Esophagus muscularis mucosa (tissue), 4 donors: Measurements from ENCODE around the gene PTPRN2. TPM values are rescaled to one million over a fixed set of nuclear protein-coding genes. Genes with fewer than 3 reads are reported as not detected.

Experiments used
- DNase-seq: peaks from one replicate; pipeline ENCODE4 v3.0.0-alpha.2; 2017; ENCODE audit errors: extremely low spot score
- H3K27ac ChIP-seq, 4 donors: fragments of 200-600 bp; sonication (generic); replicated peaks in 1 of 4; 1 replicate in 3 of 4; 2 replicates in 1 of 4; pipeline ENCODE4 v1.5.1; 2016 to 2019; ENCODE audit warnings: mild to moderate bottlenecking in 1 of 4
- H3K27me3 ChIP-seq, 4 donors: fragments of 200-600 bp; sonication (generic); one replicate each; pipeline versions ENCODE4 v1.5.1 to v1.6.0; 2016 to 2019
- H3K36me3 ChIP-seq, 4 donors: fragments of 200-600 bp; sonication (generic); one replicate each; pipeline ENCODE4 v1.5.1; 2016 to 2019
- H3K4me1 ChIP-seq, 4 donors: fragments of 200-600 bp; sonication (generic); one replicate each; pipeline ENCODE4 v1.5.1; 2016 to 2019
- H3K4me3 ChIP-seq, 4 donors: fragments of 200-600 bp; sonication (generic); 1 replicate in 2 of 4; 2 replicates in 2 of 4; pipeline ENCODE4 v1.5.1; 2016 to 2019; ENCODE audit warnings: mild to moderate bottlenecking in 4 of 4, moderate library complexity in 1 of 4
- H3K9me3 ChIP-seq, 4 donors: fragments of 200-600 bp; sonication (generic); 1 replicate in 3 of 4; 2 replicates in 1 of 4; pipeline ENCODE4 v1.5.1; 2016 to 2019
- EP300 ChIP-seq: sonication (generic); formaldehyde crosslinking; IDR thresholded peaks from one replicate; pipeline ENCODE4 v1.6.1; 2017; ENCODE audit warnings: antibody characterized with exemption
- POLR2A ChIP-seq: fragments of 450-650 bp; IDR thresholded peaks from one replicate; pipeline ENCODE4 v1.6.1; 2017; ENCODE audit warnings: antibody characterized with exemption, moderate library complexity, mild to moderate bottlenecking, low read depth
- POLR2AphosphoS5 ChIP-seq, 2 donors: sonication (generic); formaldehyde crosslinking; IDR thresholded peaks; one replicate each; pipeline ENCODE4 v1.6.1; 2017; ENCODE audit warnings: antibody characterized with exemption in 2 of 2
- WGBS: methylation state at CpG from one replicate; pipeline ENCODE4 v1.1.5; 2018; 5-methylcytosine and 5-hydroxymethylcytosine counted together
- intact Hi-C: fragments of 100-400 bp; cut with DNase I; formaldehyde crosslinking; loops from one replicate; pipeline ENCODE4 v1.15.1; 2023
- total RNA-seq, 4 donors: library from RNA; depleted of rRNA; stranded (reverse); fragments of >200 nt; gene quantifications; one replicate each; pipeline versions ENCODE4 v1.1.0 to v1.2.1, GENCODE V29; 2016
- TF ChIP-seq, protein P1 (sequence below), 3 experiments: fragments of 200-600 bp in 2 of 3; fragments of 450-650 bp in 1 of 3; sonication (generic) in 2 of 3; IDR thresholded peaks; one replicate each; pipeline ENCODE4 v1.5.1; 2017 to 2019; ENCODE audit warnings: antibody characterized with exemption in 3 of 3, mild to moderate bottlenecking in 2 of 3, moderate library complexity in 1 of 3

The PTPRN2 gene
- total RNA-seq, 4 donors from 2014 or later: 2.1 to 3.1 (median 3.1) TPM

DNA sequence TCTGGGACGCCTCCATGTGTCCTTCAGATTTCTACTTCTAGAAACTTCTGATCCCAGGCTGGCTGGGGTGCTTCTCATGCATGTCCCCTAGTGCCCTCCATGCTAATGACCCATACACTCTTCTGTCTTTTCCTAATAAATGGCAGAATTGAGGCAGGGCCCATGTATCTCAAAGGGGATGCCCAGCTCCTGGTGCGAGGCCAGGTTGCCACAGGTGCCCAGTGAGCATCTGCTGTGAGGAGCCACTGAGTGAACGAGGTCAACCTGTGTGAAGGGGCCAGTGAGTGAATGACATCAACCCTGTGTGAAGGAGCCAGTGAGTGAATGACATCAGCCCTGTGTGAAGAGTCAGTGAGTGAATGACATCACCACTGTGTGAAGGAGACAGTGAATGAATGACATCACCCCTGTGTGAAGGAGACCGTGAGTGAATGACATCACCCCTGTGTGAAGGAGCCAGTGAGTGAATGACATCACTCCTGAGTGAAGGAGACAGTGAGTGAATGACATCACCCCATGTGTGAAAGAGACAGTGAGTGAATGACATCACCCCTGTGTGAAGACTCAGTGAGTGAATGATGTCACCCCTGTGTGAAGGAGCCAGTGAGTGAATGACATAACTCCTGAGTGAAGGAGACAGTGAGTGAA lies 478.9 kb downstream of the PTPRN2 start:
- TF ChIP-seq POLR2AphosphoS5 (IDR thresholded peaks at IDR 0.05): no peak
- TF ChIP-seq, protein P1, sequence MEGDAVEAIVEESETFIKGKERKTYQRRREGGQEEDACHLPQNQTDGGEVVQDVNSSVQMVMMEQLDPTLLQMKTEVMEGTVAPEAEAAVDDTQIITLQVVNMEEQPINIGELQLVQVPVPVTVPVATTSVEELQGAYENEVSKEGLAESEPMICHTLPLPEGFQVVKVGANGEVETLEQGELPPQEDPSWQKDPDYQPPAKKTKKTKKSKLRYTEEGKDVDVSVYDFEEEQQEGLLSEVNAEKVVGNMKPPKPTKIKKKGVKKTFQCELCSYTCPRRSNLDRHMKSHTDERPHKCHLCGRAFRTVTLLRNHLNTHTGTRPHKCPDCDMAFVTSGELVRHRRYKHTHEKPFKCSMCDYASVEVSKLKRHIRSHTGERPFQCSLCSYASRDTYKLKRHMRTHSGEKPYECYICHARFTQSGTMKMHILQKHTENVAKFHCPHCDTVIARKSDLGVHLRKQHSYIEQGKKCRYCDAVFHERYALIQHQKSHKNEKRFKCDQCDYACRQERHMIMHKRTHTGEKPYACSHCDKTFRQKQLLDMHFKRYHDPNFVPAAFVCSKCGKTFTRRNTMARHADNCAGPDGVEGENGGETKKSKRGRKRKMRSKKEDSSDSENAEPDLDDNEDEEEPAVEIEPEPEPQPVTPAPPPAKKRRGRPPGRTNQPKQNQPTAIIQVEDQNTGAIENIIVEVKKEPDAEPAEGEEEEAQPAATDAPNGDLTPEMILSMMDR (IDR thresholded peaks at IDR 0.05): no peak
- Histone ChIP-seq H3K4me3 (no peak overlapping the region), H3K27me3 (peaks cover 0 to 12% (median 0%) of the 10 kb centered on the region in 4 donors), H3K27ac (no peak overlapping the region), H3K4me1 (no peaks in the 10 kb centered on the region), H3K36me3 (no peaks in the 10 kb centered on the region), H3K9me3 (no peaks in the 10 kb centered on the region)
- 71% methylated on average over 4 of the region's 4 CpGs for WGBS
- intact Hi-C loops: no loop called here
- DNase-seq: no peak

DNA sequence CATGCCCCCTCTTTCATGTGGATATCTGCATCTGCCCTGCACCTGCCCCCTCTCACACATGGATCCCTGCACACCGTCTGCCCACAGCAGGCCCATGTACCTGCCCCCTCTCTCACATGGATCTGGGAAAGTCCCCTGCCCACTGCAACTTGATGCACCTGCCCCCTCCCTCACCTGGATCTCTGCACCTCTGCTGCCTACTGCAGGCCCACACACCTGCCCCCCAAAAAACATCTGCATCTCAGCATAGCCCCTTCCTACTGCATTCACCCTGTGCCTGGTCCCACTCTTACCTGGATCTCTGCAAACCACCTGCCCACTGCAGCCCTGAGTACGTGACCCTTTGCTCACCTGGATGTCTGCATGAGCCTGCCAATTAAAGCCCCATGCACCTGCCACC lies 479.8 kb downstream of the PTPRN2 start:
- Histone ChIP-seq H3K4me3 (no peak overlapping the region), H3K27me3 (peaks cover 0 to 12% (median 0%) of the 10 kb centered on the region in 4 donors), H3K27ac (no peak overlapping the region), H3K36me3 (no peaks in the 10 kb centered on the region), H3K9me3 (no peaks in the 10 kb centered on the region), H3K4me1 (no peaks in the 10 kb centered on the region)
- 82% methylated on average over 2 of the region's 2 CpGs for WGBS
- intact Hi-C loops: no loop called here
- DNase-seq: no peak
- TF ChIP-seq POLR2AphosphoS5 (IDR thresholded peaks at IDR 0.05): no peak
- TF ChIP-seq POLR2A: no peak
- no peak for TF ChIP-seq EP300
- TF ChIP-seq, protein P1 (IDR thresholded peaks at IDR 0.05): no peak

DNA sequence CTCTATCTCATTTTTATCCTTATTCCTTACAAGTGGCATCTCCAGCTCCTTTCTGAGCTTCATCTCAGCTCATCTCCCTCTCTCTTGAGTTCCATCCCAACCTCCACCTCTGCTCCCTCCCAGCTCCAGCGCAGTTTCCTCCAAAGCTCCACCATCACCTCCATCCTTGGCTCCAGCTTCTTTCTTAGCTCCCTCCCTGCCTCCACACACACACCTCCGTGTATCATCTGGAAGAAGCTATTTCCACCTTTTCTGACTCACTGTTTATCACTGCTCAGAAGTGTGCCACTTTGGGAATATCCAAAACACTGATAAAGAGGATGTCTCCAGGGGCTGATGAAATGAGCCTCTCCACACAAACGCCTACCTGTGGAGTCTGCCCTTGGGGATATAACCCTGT lies 481.4 kb downstream of the PTPRN2 start:
- intact Hi-C loops: no loop called here
- no peak overlapping the region for H3K27ac ChIP-seq
- no peak for TF ChIP-seq EP300
- TF ChIP-seq, protein P1 (IDR thresholded peaks at IDR 0.05): no peak
- no peak for TF ChIP-seq POLR2A
- DNase-seq: no peak
- no peaks in the 10 kb centered on the region for H3K4me1 ChIP-seq
- no peak overlapping the region for H3K4me3 ChIP-seq
- 72% methylated on average over 3 of the region's 3 CpGs for WGBS
- peaks cover 0 to 23% (median 0%) of the 10 kb centered on the region in 4 donors for H3K27me3 ChIP-seq
- H3K9me3 ChIP-seq: peaks cover 0 to 4% (median 0%) of the 10 kb centered on the region in 4 donors
- no peaks in the 10 kb centered on the region for H3K36me3 ChIP-seq

DNA sequence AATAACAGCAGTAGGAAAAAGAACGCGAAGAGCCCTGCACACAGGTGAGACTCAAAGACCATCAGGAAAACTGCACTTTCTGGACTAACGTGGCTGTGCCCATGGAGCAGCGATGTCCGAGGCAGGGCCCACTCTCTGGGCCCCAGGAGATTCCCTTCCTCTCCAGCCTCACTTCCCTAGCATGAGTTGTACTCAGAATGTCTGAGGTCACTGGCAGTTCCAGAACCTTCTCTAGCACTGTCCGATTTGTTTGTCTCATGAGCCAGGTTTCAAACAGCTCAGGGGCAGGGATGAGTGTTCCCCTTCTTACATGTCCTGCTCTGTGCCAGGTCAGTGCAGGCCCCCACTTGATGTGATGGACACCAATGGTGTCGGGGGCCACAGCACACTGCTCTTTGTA lies 484.2 kb downstream of the PTPRN2 start:
- DNase-seq: no peak
- Histone ChIP-seq H3K4me1 (no peaks in the 10 kb centered on the region), H3K36me3 (no peaks in the 10 kb centered on the region), H3K27me3 (peaks cover 0 to 24% (median 0%) of the 10 kb centered on the region in 4 donors), H3K4me3 (no peak overlapping the region), H3K9me3 (peaks cover 0 to 4% (median 0%) of the 10 kb centered on the region in 4 donors), H3K27ac (no peak overlapping the region)
- intact Hi-C loops: no loop called here
- TF ChIP-seq, protein P1 (IDR thresholded peaks at IDR 0.05): no peak
- 87% methylated on average over 7 of the region's 7 CpGs for WGBS

DNA sequence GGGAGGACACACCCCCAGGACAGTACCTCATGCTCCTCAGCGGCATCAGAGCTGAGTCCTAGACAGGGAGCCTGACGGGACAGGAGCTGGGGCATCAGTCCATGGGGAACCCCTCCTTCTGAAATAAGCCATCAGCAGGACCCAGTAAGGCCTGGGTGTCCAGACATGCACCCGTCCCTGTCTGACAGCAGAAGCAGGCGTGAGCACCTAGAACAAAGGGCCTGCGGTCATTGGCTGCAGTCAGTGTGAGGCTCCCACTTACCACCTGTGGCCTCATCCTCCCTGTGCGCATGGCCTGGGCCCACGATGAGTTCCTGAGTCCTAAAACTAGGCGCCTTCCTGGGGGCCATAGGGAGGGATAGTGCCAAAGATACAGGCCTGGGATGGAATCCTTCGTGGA lies 484.7 kb downstream of the PTPRN2 start:
- Histone ChIP-seq H3K4me1 (no peaks in the 10 kb centered on the region), H3K36me3 (no peaks in the 10 kb centered on the region), H3K9me3 (peaks cover 0 to 4% (median 0%) of the 10 kb centered on the region in 4 donors), H3K27ac (no peak overlapping the region), H3K27me3 (peaks cover 0 to 22% (median 0%) of the 10 kb centered on the region in 4 donors), H3K4me3 (no peak overlapping the region)
- TF ChIP-seq POLR2A: no peak
- TF ChIP-seq, protein P1 (IDR thresholded peaks at IDR 0.05): no peak
- no peak for TF ChIP-seq EP300
- no peak for TF ChIP-seq POLR2AphosphoS5 (IDR thresholded peaks at IDR 0.05)
- no peak for DNase-seq
- WGBS: 86% methylated on average over 6 of the region's 9 CpGs
- intact Hi-C loops: no loop called here
